Activated CD4-positive, alpha-beta T cell treated with anti-CD3 and anti-CD28 coated beads, Interleukin-2, Interleukin-4, amounts not matched to agents 100 ng/mL and 50 ng/mL, durations not matched to agents 16 hours and 8 hours (primary cell): ENCODE measurements around the gene NGEF.
"Not testable (repeated sequence)": the region's sequence is repeated elsewhere in the genome, so short reads cannot be mapped to it uniquely, and the experiment has no call there.

Source experiments
- DNase-seq: peaks from one replicate; pipeline ENCODE4 v3.0.0-alpha.2; 2020; ENCODE audit warnings: low spot score

Gene NGEF

DNA sequence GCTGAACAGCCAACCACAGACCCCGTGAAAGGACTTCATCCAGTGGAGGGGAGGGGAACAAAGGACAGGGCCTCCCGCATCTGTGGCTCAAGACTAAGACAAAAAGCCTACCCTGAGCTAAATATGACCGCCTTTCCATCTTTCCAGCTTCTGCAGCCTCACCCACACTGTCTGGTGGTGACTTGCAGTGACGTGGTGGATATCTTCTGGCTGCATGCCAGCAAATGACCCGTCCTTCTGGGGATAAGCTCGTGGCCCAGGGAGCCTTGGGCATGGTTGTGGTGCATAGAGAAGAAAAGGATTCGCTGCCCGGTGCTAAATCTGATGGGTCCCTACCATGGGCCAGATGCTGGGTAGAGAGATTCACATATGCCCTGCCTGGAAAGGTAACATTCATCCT, 8.7 kb upstream of the NGEF start:
- DNase-seq: no peak

DNA sequence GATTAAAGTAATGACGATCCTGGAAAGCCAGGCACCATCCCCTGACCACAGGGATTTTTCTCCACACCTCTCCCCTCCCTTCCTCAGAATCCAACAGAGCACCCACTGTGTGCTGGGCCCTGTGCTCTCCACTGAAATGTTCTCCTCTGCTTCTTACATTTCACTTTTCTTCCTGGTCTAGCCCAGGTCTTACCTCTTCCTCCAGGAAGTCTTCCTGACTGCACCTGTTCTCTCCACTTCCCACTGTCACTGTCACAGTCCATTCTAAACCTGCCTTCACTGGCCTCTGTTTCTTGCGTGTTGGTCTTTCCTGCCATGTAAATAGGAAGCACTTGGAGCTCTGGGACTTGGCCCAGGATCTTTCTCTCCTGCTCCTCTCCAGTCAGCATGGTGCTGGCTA, 7.4 kb upstream of the NGEF start:
- no peak for DNase-seq

DNA sequence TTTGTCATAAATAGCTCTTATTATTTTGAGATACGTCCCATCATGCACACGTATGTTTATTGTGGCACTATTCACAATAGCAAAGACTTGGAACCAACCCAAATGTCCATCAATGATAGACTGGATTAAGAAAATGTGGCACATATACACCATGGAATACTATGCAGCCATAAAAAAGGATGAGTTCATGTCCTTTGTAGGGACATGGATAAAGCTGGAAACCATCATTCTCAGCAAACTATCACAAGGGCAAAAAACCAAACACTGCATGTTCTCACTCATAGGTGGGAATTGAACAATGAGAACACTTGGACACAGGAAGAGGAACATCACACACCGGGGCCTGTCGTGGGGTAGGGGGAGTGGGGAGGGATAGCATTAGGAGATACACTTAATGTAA, 6.6 kb upstream of the NGEF start:
- not testable (repeated sequence) for DNase-seq

DNA sequence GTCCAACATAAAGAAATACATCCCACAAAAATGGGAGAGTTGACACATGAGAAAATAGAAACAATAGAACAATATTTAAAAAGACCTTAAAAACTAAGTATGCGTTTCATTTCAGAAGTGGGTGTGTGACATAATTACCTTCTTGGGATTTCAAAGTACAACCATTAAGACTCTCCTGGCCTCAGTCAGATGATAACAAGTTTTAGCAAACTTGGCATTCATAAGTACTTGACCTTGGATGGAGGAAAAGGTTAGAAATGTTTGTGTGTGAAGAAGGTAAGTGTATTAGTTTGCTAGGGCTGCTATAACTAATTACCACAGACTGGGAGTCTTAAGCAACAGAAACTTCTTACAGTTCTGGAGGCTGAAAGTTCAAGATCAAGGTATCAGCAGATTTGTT, 4.9 kb upstream of the NGEF start:
- DNase-seq: no peak

DNA sequence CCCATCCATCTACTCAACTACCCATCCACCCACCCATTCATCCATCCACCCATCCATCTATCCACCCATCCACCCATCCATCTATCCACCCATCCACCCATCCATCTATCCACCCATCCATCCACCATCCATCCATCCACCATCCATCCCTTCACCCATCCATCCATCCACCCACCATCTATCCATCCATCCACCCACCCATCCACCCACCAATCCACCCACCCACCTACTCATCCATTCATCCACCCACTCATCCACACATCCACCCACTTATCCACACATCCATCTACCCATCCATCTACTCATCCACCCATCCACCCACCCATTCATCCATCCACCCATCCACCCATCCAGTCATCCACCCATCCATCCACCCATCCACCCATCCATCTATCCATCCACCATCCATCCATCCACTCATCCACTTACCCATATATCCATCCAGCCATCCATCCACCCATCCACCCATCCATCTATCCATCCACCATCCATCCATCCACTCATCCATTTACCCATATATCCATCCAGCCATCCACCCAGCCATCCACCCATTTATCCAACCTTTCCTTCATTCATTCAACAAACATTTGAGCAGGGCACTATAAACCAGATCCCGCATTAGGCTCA, 2.1 kb upstream of the NGEF start:
- DNase-seq: no peak

DNA sequence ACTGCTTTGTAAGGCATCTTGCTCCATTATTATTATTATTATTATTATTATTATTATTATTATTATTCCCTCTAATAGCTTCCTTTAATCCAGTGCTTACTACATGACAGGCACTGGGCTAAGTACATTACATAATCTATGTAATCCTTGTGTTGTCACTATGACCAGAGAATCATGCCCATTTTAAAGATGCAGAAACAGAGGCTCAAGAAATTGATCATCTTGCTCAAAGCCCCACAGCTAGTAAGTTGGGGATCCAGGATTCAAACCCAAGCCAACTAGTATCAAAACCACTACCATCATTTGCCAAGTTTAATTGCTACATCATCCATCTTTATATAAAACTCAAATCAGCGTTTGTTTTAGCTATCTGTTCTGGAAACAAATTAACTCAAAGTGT, 594 bp upstream of the NGEF start:
- no peak for DNase-seq

DNA sequence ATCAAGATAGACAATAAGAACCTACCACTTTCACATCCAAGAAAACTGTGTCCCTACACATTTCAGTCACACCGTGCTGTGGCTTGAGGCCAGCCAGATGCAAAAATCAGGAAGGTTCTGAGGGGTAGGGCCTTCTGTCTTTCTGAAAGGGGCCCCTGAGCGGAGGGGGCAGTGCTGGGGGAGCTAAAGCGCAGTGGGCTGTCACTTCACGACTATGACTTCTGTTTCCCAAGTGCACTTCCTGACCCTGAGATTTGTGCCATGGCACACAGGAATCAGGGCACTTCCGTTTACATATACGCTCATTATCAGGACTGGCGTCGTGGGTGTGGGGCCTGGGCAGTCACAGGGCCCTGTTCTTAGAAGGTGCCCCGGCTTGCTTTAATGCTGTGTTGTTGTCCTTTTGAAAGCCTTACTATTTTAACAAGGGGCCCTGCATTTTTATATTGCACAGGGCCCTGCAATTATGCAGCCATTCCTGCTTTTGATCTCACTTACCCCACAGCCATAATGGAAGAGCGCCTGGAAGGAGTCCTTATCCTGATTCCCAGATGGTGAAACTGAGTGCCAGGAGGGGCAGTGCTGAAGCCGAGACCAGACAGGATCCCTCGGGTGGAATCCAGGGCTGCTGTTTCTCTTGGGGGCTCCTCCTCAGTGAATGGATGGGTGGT, 620 bp downstream of the NGEF start:
- DNase-seq: no peak

DNA sequence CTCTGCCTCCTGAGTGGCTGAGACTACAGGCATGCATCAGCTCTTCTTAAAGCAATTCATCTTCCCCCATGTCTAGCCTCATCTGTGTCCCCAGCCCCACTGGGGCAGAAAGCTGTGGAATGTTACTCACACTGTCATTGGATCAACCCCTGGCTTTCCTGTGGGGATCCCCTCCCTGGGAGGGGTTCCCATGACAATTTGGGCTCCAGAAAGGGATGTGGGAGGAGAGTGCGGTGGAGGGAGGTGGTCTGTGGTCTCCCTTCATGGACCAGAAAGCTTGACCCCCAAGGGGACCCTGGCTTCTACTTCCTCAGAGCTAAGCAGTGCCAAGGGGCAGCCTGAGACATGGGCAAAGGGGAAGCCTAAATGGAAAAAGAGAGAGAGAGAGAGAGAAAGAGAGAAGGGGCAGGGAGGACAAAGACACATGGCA, 1.3 kb downstream of the NGEF start:
- DNase-seq: no peak

DNA sequence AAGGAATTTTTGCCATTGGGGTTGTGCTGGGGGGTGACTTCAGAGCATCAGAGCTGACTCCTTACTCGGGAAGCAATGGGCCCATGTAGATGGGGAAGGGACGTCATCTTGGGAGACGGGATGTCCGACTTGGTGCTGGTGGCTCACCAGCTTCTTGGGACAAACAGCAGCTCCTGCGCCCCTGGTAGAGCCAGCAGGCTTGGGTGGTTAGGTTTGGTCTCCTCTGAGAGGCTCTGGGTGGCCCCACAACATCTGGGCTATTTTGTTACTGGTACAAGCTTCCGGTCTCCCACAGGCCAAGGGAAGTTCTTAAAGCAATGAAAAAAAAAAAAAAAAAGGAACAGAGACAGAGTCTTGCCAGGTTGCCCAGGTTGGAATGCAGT, 1.8 kb downstream of the NGEF start:
- DNase-seq: no peak

DNA sequence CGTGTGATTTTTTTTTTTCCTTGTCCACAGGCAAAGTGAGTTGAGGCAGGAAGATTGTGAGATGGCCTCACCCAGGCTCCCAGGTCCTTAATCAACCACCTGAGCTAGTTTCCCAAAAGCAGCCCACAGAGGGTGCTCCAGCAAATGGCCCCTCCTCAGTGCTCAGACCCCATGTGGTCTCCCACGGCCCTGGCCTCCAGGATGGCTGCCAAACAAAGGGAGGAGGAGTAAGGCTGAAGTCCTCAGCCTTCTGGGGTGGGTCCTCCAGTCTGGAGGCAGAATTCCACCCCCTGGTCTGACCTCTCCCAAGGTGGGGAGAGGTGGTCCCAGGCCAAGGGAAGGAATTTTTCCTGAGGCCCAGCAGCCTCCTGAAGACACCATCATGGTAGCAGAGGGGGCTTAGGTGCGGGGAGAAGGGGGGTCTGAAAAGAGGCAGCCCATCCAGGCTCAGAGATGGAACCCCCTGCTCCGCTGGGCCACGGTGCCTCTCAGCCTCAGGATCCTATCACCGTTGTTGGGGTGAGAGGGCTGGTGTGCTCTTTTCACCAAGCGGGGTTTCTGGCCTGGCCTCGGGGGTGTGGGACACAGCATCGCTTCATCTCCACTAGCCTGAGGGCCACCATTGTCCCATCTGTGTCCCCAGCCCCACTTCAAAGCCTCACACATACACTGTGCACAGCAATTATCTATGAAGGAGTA, 2.3 kb downstream of the NGEF start:
- DNase-seq: no peak

DNA sequence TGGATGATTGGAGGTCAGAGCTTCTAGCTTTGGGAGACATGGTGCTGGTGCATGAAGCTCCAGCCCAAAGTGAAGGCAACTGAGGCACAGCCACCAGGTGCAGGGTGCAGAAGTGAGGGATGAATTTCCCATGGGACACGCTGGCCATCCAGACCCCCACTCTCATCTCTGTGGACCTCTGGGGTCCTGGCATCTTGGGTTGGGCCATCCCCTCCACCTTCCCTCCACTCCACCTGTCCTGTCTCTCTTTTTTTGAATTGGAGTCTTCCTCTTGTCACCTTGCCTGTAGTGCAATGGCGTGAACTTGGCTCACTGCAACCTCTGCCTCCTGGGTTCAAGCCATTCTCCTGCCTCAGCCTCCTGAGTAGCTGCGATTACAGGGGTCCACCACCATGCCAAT, 3.4 kb downstream of the NGEF start:
- DNase-seq: no peak

DNA sequence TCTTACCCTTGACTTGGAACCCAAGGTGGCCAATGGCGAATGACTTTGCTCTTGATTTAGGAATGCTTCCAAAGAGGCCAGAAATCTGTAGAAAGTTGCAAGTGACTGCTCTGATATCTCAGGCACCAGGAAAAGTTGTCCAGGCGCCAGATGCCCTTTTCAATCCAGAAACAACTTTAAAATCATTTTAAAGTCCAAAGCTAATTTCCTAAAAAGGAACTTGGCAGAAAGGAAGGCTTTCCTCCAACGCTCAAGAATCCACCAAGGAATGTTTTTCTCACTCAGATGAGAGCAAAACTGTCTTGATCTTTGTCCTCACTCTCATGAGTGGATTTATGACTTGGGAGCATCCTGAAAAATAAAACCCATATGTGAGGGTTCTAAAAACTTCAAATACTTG, 5.3 kb downstream of the NGEF start:
- DNase-seq: no peak

DNA sequence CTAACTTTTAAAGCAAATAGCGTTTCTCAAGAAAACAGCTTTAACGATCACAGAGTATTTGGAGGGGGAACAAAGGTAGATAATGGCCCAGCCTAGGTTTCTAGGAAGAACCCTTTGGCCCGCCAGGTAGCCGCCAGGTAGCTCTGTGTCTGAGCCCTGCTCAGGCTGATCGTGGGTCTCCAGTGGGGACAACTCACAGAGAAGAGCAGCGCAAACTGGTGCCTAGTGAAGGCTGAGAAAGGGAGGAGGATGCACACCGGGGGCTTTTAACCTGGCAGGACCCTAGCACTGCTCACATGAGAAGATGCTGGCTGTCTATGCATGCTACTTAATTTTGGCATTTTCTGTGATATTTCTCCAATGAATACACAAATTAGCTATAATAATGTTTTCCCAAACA, 5.8 kb downstream of the NGEF start:
- DNase-seq: no peak

DNA sequence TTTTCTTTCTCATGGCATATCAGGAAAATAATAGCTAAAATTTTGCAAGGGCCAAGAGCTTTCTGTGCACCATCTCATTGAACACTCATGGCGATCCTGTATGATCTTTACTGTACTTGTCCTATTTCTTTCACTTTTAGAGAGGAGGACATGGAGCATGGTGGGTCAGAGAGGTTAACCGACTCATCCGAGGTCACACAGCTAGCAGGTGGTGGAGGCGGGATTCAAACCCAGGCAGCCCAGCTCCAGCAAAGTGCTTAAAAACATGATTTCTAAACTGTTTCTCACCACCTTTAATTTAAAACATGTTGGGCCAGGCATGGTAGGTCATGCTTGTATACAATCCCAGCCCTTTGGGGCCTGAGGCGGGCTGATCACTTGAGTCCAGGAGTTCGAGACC, 6.4 kb downstream of the NGEF start:
- no peak for DNase-seq

DNA sequence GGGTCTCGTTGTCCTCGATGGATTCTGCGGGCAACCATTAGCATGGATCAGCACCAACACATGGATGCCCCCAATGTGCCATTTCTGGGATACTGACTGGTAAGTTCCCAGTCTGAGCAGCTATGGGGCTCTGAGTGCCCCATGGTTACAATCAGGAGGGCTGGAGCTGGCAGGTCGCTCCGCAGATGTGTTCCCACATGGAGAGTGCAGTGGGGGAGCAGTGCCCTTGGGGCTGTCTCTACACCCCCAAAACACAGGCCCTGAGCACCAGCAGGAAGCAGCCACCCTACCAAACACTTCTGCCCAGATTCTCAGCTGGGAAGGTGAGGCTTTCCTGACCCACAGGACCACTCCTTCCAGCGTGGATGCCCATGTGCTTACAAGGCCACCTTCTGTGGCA, 8.0 kb downstream of the NGEF start:
- DNase-seq: no peak

DNA sequence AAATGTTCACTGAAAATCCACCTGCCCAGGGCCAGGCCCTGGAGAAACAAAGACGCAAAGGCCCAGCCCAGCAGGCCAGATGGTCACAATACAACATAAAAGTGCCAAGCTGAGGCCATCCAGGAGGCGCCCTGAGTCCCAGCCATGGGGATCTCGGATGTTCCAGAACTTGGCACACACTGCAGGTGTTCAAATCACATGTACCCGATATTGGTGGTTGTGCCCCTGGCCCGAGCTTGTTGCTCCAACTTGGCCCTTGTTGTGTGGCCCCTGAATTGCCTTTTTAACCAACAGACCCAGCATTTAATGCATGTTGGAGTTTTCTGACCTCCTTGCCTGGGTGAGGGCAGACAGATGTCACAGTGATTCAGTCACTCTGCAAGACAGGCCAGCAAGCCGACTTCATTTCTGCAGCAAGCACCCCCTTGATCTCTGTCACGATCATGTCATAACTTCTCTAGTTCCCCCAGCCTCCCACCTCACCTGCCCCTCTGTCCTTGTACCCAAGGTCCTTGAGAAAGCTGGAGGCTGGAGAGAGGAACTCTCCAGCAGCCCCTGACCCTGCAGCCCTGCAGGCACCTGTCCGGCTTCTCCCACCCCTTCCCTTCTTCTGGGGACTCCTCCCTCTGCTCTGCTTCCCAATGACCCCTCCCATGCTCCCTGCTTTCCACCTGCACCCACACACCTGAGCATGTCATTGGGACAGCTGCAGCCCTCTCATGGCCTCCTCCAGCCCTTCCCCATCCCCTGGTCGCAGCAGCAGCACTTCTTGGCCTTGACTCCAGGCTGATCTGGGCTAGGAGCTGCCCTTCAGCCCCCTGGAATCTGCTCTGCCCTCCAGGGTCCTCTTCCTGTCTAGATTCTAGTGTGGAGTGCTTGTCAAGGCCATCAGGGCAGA, 9.1 kb downstream of the NGEF start:
- no peak for DNase-seq

DNA sequence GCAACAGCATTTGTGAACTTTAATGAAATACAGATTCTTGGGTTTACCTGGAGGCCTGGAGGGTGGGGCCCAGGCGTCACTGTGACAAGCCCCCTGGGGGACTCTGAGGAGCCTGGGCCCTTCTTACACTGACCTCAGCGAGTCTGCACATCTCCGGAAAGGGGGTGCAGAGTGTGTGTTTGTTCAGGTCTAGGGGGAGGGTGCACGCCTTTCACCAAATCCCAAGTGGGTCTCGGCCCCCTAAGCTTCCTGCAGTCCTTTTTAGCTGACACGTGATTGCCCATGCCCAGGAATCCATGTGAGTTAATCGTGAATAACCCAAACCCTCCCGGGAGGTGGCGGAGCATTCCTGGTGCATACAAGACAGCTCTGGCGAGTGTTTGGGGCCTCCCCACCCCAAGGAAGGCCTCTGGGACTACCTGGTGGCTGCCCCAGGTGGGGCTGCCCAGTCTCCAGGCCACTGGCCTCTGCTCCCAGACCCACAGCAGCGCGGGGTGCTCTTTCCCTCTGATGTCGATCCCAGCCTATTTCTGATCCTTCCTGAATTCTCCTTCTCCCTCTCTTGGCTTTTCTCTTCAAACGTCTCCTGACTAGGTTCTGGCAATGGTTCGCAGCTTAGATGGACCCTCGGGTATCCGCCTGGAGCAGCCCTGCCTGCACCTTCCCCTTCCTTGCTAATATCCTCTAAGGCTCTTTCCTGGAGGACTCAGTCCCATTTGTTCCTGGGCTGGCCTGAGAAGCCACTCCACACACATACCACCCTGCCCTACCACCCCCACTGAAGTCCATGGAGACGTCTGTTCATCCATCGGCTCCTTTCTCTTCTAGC, 10.0 kb downstream of the NGEF start:
- DNase-seq: no peak

DNA sequence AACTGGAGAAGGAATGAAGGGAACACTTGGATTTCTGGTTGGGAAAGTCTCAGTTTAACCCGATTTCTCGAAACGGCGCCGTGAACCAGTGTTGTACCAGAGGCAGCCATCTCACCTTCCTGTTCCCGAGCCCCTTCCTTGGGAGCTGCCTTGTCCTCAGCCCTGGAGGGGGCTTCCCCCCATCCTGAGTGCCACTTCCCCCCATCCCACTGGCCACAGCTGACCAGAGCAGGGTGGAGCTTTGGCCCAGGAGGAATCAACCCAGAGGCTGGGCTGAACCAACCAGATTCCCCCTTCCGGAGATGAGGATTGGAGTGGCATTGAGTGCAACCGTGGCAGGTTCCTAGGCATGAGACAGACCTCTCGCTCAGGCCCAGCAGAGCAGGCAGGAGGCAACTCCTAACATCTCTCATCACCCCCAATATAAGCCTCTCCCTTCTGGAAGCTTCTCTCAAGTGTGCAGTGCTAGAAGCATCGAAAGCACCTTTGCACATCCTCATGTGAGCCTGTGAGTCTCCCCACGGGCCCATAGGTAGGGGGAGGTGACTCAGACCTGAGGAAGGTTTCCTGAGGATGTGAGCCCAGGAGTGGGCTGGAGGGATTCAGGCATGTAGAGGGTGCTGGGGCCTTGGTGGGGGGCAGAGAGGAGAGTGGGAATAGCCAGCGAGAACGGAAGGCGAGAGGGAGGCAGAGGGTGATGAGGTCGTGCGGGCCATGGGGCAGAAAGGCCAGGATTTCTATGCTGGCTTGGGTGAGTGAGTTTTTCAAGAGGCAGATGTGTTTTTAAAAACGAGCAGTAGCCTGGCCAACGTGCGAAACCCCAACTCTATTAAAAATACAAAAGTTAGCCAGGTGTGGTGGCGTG, 11.9 kb downstream of the NGEF start:
- DNase-seq: no peak

DNA sequence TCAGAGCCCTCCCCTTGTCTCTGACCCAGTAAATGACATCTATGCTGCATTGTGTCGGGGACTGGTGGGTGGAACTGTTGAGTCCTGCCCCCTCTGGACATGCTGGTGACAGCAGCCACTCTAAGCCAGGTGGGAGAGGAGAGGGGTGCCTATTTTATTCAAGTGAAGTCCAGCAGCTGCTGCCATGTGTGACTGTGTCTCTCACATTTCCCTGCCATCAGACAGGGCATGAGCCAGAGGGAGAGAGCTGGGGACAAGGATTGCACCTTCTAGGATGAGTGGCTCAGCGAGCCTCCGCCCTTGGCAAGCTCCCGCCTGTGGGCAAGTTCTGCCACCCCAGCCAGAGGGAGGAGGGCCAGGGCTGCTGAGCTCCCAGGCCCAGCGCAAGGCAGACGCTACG, 13.7 kb downstream of the NGEF start:
- DNase-seq: no peak

DNA sequence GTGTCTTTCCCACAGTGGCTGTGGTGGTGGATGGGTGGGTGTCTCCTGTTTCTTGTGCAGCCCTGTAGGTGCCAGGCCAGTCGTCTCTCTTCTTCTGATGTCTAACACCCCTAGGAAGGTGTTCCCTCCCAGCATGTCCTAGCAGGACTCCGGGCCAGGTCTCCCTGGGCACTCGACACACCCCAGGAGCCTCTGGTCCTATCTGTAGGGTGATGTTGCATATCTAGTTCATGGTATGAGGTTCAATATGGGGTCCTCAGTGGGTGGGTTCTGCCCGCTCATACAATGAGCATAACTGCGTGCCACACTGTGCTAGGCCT, 14.4 kb downstream of the NGEF start:
- DNase-seq: no peak
